A549 (cell line): ENCODE data around the gene TRERF1.

Experiments used
- BHLHE40 ChIP-seq: IDR thresholded peaks from 2 replicates; pipeline ENCODE4 v1.6.1; 2012; ENCODE audit warnings: low read depth, low read length, inconsistent platforms
- CBX8 ChIP-seq: fragments of 200-600 bp; sonication (generic); IDR thresholded peaks from 2 replicates; pipeline ENCODE4 v1.6.1; 2016
- CEBPB ChIP-seq, 2 experiments: fragments of >200 bp in 1 of 2; sonication (Bioruptor Twin) in 1 of 2; formaldehyde crosslinking in 1 of 2; IDR thresholded peaks; 2 replicates each; pipeline ENCODE4 v1.6.1; 2012 to 2016
- CHD2 ChIP-seq: fragments of 150-350 bp; IDR thresholded peaks from 2 replicates; pipeline ENCODE4 v1.6.1; 2014; ENCODE audit warnings: low read length; ENCODE audit not compliant: partially characterized antibody
- EHF ChIP-seq: fragments of 250-450 bp; sonication (Bioruptor Pico); IDR thresholded peaks from 2 replicates; pipeline ENCODE4 v1.5.0; 2020; ENCODE audit warnings: mild to moderate bottlenecking
- EP300 ChIP-seq, 2 experiments: fragments of >200 bp; sonication (Bioruptor Twin); formaldehyde crosslinking; IDR thresholded peaks; 2 replicates in 1 of 2; 3 replicates in 1 of 2; pipeline ENCODE4 v1.6.1; 2016 to 2017
- JUN ChIP-seq, 2 experiments: fragments of >200 bp; sonication (Bioruptor Twin); formaldehyde crosslinking; IDR thresholded peaks; 2 replicates in 1 of 2; 3 replicates in 1 of 2; pipeline ENCODE4 v1.6.1; 2016 to 2017
- MAZ ChIP-seq: fragments of 150-350 bp; IDR thresholded peaks from 2 replicates; pipeline ENCODE4 v1.6.1; 2014; ENCODE audit warnings: antibody characterized with exemption, low read depth, low read length, borderline replicate concordance
- POLR2A ChIP-seq: IDR thresholded peaks from 2 replicates; pipeline ENCODE4 v1.6.1; 2012; ENCODE audit warnings: mild to moderate bottlenecking, low read length
- RCOR1 ChIP-seq: fragments of 150-350 bp; IDR thresholded peaks from 2 replicates; pipeline ENCODE4 v1.6.1; 2014; ENCODE audit warnings: antibody characterized with exemption, low read length, low read depth
- SREBF2 ChIP-seq: fragments of 450-650 bp; IDR thresholded peaks from 2 replicates; pipeline ENCODE4 v1.6.1; 2014; ENCODE audit warnings: mild to moderate bottlenecking, moderate library complexity
- ZC3H11A ChIP-seq: fragments of 450-650 bp; IDR thresholded peaks from 2 replicates; pipeline ENCODE4 v1.6.1; 2014; ENCODE audit warnings: antibody characterized with exemption, mild to moderate bottlenecking
- TF ChIP-seq, protein P1 (sequence below): fragments of >200 bp; sonication (Bioruptor Twin); formaldehyde crosslinking; IDR thresholded peaks from 3 replicates; pipeline ENCODE4 v1.5.1; 2016

DNA sequence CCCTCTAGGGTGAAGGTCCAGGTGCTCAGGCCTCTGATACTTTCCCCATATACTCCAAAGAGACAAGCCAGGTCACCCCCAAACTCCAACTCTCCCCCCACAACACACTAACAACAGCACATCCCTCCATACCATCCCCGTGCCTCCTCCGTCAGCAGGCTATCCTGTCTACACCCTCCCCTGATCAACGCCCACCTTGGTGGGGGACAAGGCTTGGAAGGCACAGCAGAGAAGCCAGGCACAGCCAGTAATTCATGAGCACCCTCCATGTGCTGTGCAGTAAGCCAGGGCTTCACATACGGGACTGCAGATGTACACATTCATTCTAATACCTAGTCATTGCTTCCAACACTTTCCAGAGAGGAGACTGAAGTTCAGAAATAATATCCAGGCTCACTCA lies 57.6 kb downstream of the TRERF1 start:
- TF ChIP-seq MAZ (no peak), CEBPB (IDR thresholded peaks at IDR 0.05) (no peak), EP300 (IDR thresholded peaks at IDR 0.05) (no peak), ZC3H11A (no peak), CBX8 (no peak), SREBF2 (no peak), JUN (IDR thresholded peaks at IDR 0.05) (no peak), POLR2A (no peak), EHF (CRISPR knock-in tag) (no peak), RCOR1 (no peak), BHLHE40 (no peak), CHD2 (no peak)
- TF ChIP-seq, protein P1, sequence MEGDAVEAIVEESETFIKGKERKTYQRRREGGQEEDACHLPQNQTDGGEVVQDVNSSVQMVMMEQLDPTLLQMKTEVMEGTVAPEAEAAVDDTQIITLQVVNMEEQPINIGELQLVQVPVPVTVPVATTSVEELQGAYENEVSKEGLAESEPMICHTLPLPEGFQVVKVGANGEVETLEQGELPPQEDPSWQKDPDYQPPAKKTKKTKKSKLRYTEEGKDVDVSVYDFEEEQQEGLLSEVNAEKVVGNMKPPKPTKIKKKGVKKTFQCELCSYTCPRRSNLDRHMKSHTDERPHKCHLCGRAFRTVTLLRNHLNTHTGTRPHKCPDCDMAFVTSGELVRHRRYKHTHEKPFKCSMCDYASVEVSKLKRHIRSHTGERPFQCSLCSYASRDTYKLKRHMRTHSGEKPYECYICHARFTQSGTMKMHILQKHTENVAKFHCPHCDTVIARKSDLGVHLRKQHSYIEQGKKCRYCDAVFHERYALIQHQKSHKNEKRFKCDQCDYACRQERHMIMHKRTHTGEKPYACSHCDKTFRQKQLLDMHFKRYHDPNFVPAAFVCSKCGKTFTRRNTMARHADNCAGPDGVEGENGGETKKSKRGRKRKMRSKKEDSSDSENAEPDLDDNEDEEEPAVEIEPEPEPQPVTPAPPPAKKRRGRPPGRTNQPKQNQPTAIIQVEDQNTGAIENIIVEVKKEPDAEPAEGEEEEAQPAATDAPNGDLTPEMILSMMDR, result no peak
